ENCODE measurements around the gene ENOX1. TPM values are rescaled to one million over a fixed set of nuclear protein-coding genes. Genes with fewer than 3 reads are reported as not detected.

Gene ENOX1
- total RNA-seq, 4 donors from 2014 or later, result 2.2 to 8.9 (median 6.2) TPM

- TF ChIP-seq, protein P1, sequence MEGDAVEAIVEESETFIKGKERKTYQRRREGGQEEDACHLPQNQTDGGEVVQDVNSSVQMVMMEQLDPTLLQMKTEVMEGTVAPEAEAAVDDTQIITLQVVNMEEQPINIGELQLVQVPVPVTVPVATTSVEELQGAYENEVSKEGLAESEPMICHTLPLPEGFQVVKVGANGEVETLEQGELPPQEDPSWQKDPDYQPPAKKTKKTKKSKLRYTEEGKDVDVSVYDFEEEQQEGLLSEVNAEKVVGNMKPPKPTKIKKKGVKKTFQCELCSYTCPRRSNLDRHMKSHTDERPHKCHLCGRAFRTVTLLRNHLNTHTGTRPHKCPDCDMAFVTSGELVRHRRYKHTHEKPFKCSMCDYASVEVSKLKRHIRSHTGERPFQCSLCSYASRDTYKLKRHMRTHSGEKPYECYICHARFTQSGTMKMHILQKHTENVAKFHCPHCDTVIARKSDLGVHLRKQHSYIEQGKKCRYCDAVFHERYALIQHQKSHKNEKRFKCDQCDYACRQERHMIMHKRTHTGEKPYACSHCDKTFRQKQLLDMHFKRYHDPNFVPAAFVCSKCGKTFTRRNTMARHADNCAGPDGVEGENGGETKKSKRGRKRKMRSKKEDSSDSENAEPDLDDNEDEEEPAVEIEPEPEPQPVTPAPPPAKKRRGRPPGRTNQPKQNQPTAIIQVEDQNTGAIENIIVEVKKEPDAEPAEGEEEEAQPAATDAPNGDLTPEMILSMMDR (IDR thresholded peaks at IDR 0.05), result no peak
- DNase-seq (ENCODE audit: low spot score) (no peak), ATAC-seq (ENCODE audit: low FRiP score) (no peak)
Measured at GRCh38 chr13:43653395-43653794, 133.4 kb downstream of the ENOX1 start.

GRCh38 chr13:43652760-43653159, 134.0 kb downstream of the ENOX1 start:
- TF ChIP-seq, protein P1 (IDR thresholded peaks at IDR 0.05), result no peak
- DNase-seq (ENCODE audit: low spot score), result no peak
- ATAC-seq (ENCODE audit: low FRiP score), result no peak

GRCh38 chr13:43650882-43651281, 135.9 kb downstream of the ENOX1 start:
- TF ChIP-seq, protein P1 (IDR thresholded peaks at IDR 0.05), result no peak
- ATAC-seq (ENCODE audit: low FRiP score) (no peak), DNase-seq (ENCODE audit: low spot score) (no peak)

DNA sequence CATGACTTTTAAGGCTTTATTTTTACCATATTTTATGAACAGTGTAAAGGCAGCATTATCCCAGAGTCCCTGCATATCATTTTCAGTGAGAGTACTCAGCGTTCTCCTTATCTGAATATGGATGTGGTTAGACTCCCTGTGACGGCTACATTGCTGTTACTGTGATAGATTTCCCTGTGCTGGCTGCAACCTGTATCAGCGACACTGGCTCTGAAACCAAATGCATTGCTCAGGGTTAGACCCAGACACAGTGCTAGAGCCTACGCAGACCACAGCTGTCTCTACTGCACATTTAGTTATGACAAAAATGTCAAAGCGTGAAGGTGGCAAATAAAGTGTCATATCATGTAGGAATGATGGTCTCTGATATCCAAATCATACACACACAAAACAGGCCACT, 138.0 kb downstream of the ENOX1 start:
- ATAC-seq (ENCODE audit: low FRiP score), result no peak
- TF ChIP-seq, protein P1 (IDR thresholded peaks at IDR 0.05), result no peak

DNA sequence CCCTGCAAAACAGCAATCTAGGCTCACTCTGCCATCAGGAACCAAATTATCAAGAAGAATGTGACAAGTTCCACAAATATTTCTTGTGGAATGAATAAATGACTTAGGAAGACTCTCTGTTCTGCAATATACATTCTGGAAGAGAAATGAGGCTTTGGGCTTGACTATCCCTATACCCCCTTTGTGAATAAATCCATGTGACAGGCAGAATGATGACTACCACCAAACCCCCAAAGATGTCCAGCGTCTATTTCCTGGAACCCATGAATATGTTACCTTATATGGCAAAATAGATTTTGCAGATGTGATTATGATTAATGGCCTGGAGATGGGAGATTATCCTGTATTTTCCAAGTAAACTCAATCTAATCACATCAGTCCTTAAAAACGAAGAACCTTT, 139.3 kb downstream of the ENOX1 start:
- ATAC-seq (ENCODE audit: low FRiP score) (no peak), DNase-seq (ENCODE audit: low spot score) (no peak)
- TF ChIP-seq, protein P1 (IDR thresholded peaks at IDR 0.05), result no peak

More for the DNA sequence above, 138.0 kb downstream of the ENOX1 start:
- DNase-seq (ENCODE audit: low spot score), result no peak

- TF ChIP-seq, protein P1 (IDR thresholded peaks at IDR 0.05), result no peak
- ATAC-seq (ENCODE audit: low FRiP score) (no peak), DNase-seq (ENCODE audit: low spot score) (no peak)
Measured at GRCh38 chr13:43640476-43640875, 146.3 kb downstream of the ENOX1 start.

DNA sequence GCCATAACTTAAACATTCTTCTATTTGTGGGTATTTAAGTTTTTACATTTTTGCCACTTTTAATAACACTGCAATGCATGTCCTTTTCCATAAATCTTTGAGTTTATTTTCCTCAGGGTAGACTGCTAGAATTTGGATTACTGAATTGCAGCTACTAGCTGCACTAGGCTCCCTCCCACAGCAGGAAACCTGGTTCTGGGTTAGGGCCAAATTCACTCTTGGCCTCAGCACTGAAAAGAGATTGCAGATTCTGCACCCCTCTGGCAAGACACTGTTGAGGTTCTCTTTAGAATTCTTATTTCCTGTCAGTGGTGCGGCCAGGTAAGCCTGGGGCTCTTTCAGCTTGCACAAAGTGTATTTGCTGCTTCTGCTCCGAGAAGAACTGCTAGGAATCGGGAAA, 155.7 kb downstream of the ENOX1 start:
- TF ChIP-seq, protein P1 (IDR thresholded peaks at IDR 0.05), result no peak
- ATAC-seq (ENCODE audit: low FRiP score) (no peak), DNase-seq (ENCODE audit: low spot score) (no peak)

Data from omental fat pad (tissue), 4 donors.